ENCODE data around the gene VPS39.

Gene VPS39

GRCh38 chr15:42135351-42135750, 72.8 kb downstream of the VPS39 start:
- no peak for TF ChIP-seq CTCF (conservative IDR thresholded peaks at IDR 0.05; ENCODE audit: low read depth, low read length)
- no peak for DNase-seq (ENCODE audit: low read depth)
- no peak overlapping the region for H3K4me3 ChIP-seq (ENCODE audit: low read length)

- DNase-seq (ENCODE audit: low read depth): no peak
- TF ChIP-seq CTCF (conservative IDR thresholded peaks at IDR 0.05; ENCODE audit: low read depth, low read length): no peak
- H3K4me3 ChIP-seq (ENCODE audit: low read length): no peak overlapping the region
These were observed 73.4 kb downstream of the VPS39 start for GRCh38 chr15:42134617-42135245.

- H3K4me3 ChIP-seq (ENCODE audit: low read length): no peak overlapping the region
- no peak for DNase-seq (ENCODE audit: low read depth)
- peak; percentile 81 for TF ChIP-seq CTCF (conservative IDR thresholded peaks at IDR 0.05; ENCODE audit: low read depth, low read length)
These were observed 74.1 kb downstream of the VPS39 start for GRCh38 chr15:42133886-42134502.

- DNase-seq (ENCODE audit: low read depth): no peak
- H3K4me3 ChIP-seq (ENCODE audit: low read length): no peak overlapping the region
- TF ChIP-seq CTCF (conservative IDR thresholded peaks at IDR 0.05; ENCODE audit: low read depth, low read length): no peak
These were observed 74.7 kb downstream of the VPS39 start for GRCh38 chr15:42133356-42133755.

- H3K4me3 ChIP-seq (ENCODE audit: low read length): no peak overlapping the region
- DNase-seq (ENCODE audit: low read depth): no peak
- TF ChIP-seq CTCF (conservative IDR thresholded peaks at IDR 0.05; ENCODE audit: low read depth, low read length): no peak
These were observed 76.0 kb downstream of the VPS39 start for GRCh38 chr15:42131826-42132806.

- DNase-seq (ENCODE audit: low read depth): no peak
- TF ChIP-seq CTCF (conservative IDR thresholded peaks at IDR 0.05; ENCODE audit: low read depth, low read length): no peak
- H3K4me3 ChIP-seq (ENCODE audit: low read length): no peak overlapping the region
These were observed 77.1 kb downstream of the VPS39 start for GRCh38 chr15:42131006-42131405.

Measured in retinal pigment epithelial cell (primary cell).